ENCODE results near the gene SLC29A1. TPM values are rescaled to one million over a fixed set of nuclear protein-coding genes. Genes with fewer than 3 reads are reported as not detected.

Gene SLC29A1
- polyA plus RNA-seq, 3 donors = 33.0 to 34.2 (median 33.0) TPM

DNA sequence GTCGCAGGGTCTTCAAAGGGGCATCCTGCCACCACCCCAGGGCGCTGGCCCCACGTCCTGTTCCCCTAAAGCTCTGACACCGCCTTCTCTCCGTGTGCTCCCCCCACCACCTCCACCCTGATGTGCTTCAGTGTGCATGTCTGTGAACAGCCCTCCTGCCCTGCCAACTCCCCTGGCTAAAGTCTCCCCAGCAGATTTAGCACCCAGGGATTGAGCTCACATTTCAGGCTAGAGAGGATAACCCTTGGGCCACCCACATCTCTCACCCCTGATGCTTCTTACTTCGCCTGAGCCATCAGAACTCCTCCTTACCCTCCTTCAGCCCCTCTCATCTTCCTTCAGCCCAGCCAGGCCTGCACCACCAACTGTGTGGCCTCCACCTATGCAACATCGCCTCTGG, 54.4 kb downstream of the SLC29A1 start:
- no peak for DNase-seq (ENCODE audit: low read depth in 3 of 3, low spot score in 2 of 3)

DNA sequence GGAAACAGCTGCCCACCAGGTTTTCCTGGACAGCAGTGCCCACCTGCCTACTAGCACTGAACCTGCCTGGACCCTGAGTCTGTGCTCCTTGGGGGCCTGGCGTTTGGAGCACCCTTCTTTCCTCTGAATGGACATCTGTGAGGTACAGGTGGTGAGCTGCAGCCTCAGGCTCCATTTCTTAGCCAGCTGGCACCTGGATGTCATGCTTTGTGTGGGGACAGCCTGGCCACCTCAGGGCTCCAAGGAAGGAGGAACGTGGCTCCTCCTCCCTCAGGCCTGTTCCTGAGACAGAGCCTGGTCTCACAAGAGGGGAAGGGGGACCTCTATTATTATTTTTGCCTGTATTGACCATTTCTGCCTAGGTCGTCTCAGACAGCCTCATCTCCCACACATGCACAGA, 54.9 kb downstream of the SLC29A1 start:
- no peak for DNase-seq (ENCODE audit: low read depth in 3 of 3, low spot score in 2 of 3)

DNA sequence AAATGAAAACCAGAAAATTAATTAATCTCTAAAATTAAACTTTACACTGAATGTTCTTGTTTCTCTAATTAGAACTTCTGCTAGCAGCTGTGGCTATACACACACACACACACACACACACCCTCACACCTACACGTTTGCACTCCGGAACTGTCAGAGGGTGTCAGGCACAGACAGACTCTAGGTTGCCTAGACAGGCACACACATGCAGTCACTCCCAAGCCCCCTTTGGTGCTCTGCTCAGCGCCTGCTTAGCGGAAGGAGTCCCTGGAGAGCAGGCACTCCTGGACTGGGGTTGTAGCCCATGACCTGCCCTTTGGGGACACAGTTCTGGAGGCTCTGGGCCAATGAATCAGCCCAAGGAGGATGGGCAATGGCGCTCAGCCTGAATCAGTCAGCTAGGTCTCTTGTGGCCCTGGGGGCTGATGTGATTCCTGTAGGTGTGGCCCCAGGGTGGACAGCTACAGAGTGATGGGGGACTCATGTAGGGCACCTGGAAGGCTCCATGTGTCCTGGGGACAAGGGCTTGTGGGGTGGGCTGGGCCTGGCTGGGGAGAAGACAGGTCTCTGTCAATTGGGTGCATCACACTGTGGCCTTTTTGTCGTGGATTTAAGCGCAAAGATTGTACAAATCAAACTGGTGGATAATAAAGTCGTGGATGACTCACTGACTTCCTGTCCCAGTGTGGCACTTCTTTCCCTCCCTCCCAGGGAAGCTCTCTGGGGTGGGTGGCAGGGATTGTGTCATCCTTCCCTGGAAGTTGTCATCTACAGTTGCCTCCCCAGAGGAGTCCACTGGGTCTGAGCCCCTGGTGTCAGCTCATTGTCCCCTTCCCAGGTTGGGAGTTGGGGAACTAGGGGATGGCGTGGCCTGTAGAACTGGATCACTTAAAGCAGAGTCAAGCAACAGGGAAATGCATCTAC, 55.6 kb downstream of the SLC29A1 start:
- no peak for DNase-seq (ENCODE audit: low read depth in 3 of 3, low spot score in 2 of 3)

Other genes with a start within 250 kb of the SLC29A1 start
- gene MRPL14, start 96.1 kb upstream of the SLC29A1 start, polyA plus RNA-seq (ENCODE audit: insufficient read length in 3 of 3) = 10 to 100 TPM; 38.9 to 40.4 (median 40.3) TPM
- 10 to 100 TPM; 33.3 to 38.5 (median 34.3) TPM for gene TMEM63B, start 96.0 kb upstream of the SLC29A1 start, polyA plus RNA-seq (ENCODE audit: insufficient read length in 3 of 3)
- under 1 TPM; 0.12 to 0.24 (median 0.17) TPM for gene CAPN11, start 64.8 kb upstream of the SLC29A1 start, polyA plus RNA-seq (ENCODE audit: insufficient read length in 3 of 3)
- under 1 TPM; 0.42 to 0.85 (median 0.65) TPM for gene MYMX, start 6.7 kb upstream of the SLC29A1 start, polyA plus RNA-seq (ENCODE audit: insufficient read length in 3 of 3)
- 1,000 to 10,000 TPM; 1,281 to 1,316 (median 1,306) TPM for gene HSP90AB1, start 23.5 kb downstream of the SLC29A1 start, polyA plus RNA-seq (ENCODE audit: insufficient read length in 3 of 3)
- gene SLC35B2, start 33.9 kb downstream of the SLC29A1 start, polyA plus RNA-seq (ENCODE audit: insufficient read length in 3 of 3) = 10 to 100 TPM; 51.7 to 59.3 (median 56.5) TPM
- gene NFKBIE, start 42.0 kb downstream of the SLC29A1 start, polyA plus RNA-seq (ENCODE audit: insufficient read length in 3 of 3) = 10 to 100 TPM; 10.6 to 11.7 (median 11.6) TPM
- under 1 TPM; 0.42 to 0.62 (median 0.60) TPM for gene TMEM151B, start 46.9 kb downstream of the SLC29A1 start, polyA plus RNA-seq (ENCODE audit: insufficient read length in 3 of 3)
- gene AARS2, start 89.8 kb downstream of the SLC29A1 start, polyA plus RNA-seq (ENCODE audit: insufficient read length in 3 of 3) = 10 to 100 TPM; 12.1 to 14.7 (median 12.4) TPM
- gene SPATS1, start 119.1 kb downstream of the SLC29A1 start, polyA plus RNA-seq (ENCODE audit: insufficient read length in 3 of 3) = not detected
- gene CDC5L, start 164.1 kb downstream of the SLC29A1 start, polyA plus RNA-seq (ENCODE audit: insufficient read length in 3 of 3) = 10 to 100 TPM; 44.2 to 49.2 (median 45.5) TPM

Measured in right renal cortex interstitium (tissue), 3 donors.